SH-SY5Y (cell line): ENCODE measurements around the gene FBXW5.

Experiments used
- GATA2 ChIP-seq: IDR thresholded peaks from 2 replicates; pipeline ENCODE4 v1.6.1; 2011; ENCODE audit warnings: mild to moderate bottlenecking, low read depth, low read length
- GATA3 ChIP-seq: IDR thresholded peaks from 2 replicates; pipeline ENCODE4 v1.6.1; 2011; ENCODE audit warnings: low read depth, mild to moderate bottlenecking, low read length, moderate library complexity

GRCh38 chr9:136923881-136924280, 20.7 kb downstream of the FBXW5 start:
- no peak for TF ChIP-seq GATA2
- TF ChIP-seq GATA3 = no peak
